Activated T-cell treated with anti-CD3 and anti-CD28 coated beads, Interleukin-2, amount 50 U/mL, for 4 hours (primary cell): ENCODE results near the gene TNFSF11. TPM values are rescaled to one million over a fixed set of nuclear protein-coding genes. Genes with fewer than 3 reads are reported as not detected.

Source experiments
- ATAC-seq, 2 donors: fragments of 200-7000 bp; cut with Tn5 transposase; one replicate each; pipeline ENCODE4 v1.10.0; 2021
- DNase-seq: peaks from one replicate; pipeline ENCODE4 v3.0.0-alpha.2; 2020
- H3K27me3 Mint-ChIP-seq: one replicate; pipeline ENCODE4 v1.8.0; 2021; ENCODE audit warnings: low read depth, mixed read lengths
- H3K36me3 Mint-ChIP-seq: one replicate; pipeline ENCODE4 v1.8.0; 2022; ENCODE audit warnings: mixed read lengths; ENCODE audit not compliant: insufficient read depth
- H3K4me1 Mint-ChIP-seq: one replicate; pipeline ENCODE4 v1.8.0; 2021; ENCODE audit warnings: low read depth, mixed read lengths
- H3K4me3 Mint-ChIP-seq: one replicate; pipeline ENCODE4 v1.8.0; 2021; ENCODE audit warnings: mild to moderate bottlenecking, moderate library complexity, mixed read lengths
- H3K9me3 Mint-ChIP-seq: one replicate; pipeline ENCODE4 v1.8.0; 2021; ENCODE audit warnings: mixed read lengths
- total RNA-seq, 3 donors: library from RNA; stranded (reverse); gene quantifications; one replicate each; pipeline ENCODE4 v1.2.1, GENCODE V29; 2021

Gene TNFSF11
- total RNA-seq, 3 donors from 2014 or later = 5.7 to 26.4 (median 8.5) TPM

- peaks cover 28% of the 10 kb centered on the region for H3K4me1 Mint-ChIP-seq
- no peak for ATAC-seq
- H3K4me3 Mint-ChIP-seq = peak overlapping the region; percentile 81
- H3K36me3 Mint-ChIP-seq = no peaks in the 10 kb centered on the region
- H3K9me3 Mint-ChIP-seq = no peaks in the 10 kb centered on the region
- peaks cover 23% of the 10 kb centered on the region for H3K27me3 Mint-ChIP-seq
- no peak for DNase-seq
Measured at GRCh38 chr13:42575938-42576337, 2.0 kb downstream of the TNFSF11 start.

- H3K4me1 Mint-ChIP-seq = peaks cover 28% of the 10 kb centered on the region
- DNase-seq (no peak), ATAC-seq (no peak)
- H3K9me3 Mint-ChIP-seq = no peaks in the 10 kb centered on the region
- no peaks in the 10 kb centered on the region for H3K36me3 Mint-ChIP-seq
- peaks cover 23% of the 10 kb centered on the region for H3K27me3 Mint-ChIP-seq
- H3K4me3 Mint-ChIP-seq = peak overlapping the region; percentile 40
Measured at GRCh38 chr13:42577538-42577937, 3.6 kb downstream of the TNFSF11 start.

DNA sequence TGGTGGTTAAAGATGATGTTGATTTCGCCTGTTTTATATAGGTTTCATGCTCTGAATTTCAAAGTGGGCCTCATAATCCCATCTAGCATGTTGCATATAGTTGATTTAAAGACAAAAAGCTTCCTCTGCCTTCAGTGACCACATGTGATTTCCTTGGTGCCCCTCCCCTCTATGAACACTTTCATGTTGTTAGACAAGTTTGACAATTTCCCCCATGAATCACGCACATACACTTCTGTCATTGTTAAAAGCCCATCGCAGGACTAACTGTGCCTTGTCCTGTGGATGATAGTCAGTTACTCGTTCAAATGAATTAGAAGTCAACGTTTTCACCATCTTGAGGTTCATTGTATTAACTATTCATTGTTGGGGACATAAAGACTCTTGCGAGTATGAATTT is 6.7 kb downstream of the TNFSF11 start:
- Mint-ChIP-seq H3K36me3 (no peaks in the 10 kb centered on the region), H3K4me1 (peaks cover 9% of the 10 kb centered on the region), H3K4me3 (no peak overlapping the region), H3K27me3 (peaks cover 17% of the 10 kb centered on the region), H3K9me3 (no peaks in the 10 kb centered on the region)
- no peak for ATAC-seq
- no peak for DNase-seq

GRCh38 chr13:42581427-42581826 is 7.5 kb downstream of the TNFSF11 start:
- H3K4me3 Mint-ChIP-seq = no peak overlapping the region
- DNase-seq (no peak), ATAC-seq (no peak)
- H3K36me3 Mint-ChIP-seq = no peaks in the 10 kb centered on the region
- H3K4me1 Mint-ChIP-seq = peaks cover 3% of the 10 kb centered on the region
- H3K27me3 Mint-ChIP-seq = peaks cover 10% of the 10 kb centered on the region
- no peaks in the 10 kb centered on the region for H3K9me3 Mint-ChIP-seq

DNA sequence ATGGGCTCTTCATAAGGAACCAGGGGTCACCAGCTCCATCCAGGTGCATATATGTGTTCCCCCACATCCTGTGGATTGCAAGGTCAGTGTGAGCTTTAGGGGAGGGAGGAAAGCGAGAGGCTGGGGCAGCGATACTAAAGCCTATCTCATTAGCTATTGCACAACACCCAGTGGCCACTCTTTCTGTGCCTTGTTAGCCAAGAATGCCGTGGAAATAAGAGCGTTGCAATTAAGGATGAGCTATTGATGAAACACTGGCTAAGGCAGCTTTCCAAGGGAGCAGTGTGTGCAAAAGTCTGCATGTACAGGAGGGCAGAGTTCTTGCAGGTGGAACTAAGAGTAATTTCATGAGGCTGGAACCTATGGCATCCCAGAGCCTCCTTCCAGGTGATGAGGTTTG is 17.6 kb downstream of the TNFSF11 start:
- Mint-ChIP-seq H3K27me3 (peaks cover 3% of the 10 kb centered on the region), H3K4me3 (no peak overlapping the region)
- ATAC-seq = no peak

DNA sequence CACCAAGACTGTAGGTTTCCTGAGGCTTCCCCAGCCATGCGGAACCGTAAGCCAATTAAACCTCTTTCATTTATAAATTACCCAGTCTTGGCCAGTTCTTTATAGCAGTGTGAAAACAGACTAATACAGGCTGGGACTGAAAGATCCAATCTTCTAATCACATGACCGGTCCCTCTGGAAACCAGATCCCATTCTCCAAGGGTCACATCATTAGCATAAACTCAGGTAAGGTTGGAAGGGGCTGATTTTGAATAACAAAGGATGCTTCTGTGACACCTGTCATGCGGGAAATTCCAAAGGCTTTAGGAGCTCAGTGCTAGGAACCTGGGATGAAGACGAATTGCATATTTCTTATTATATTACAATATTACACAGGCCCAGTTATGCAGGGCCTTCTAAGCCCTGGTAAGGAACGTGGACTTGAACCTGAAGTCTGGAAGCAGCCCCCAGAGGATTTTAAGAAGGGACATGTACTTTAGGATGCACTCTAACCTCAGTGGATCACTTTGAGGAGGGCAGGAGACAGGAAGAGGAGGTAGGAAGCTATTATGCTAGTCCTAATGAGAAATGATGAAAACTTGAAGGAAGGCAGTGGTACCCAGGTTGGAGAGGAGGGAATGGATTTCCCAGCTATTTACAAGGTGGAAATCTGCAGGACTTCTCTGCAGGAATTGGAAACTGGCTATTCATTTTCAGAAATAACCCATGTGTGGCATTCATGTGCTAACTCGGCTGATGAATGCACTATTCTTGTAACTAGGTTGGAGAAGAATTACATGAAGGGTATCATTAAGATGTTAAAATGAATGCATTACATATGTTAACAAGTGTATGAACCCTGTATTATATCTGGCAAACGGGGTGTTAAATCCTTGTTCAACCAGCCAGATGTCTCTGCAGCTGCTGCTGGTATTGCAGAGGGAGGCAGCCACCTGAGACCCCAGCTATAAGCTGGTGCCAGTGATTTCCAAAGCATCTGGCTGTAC is 19.3 kb downstream of the TNFSF11 start:
- H3K27me3 Mint-ChIP-seq = no peaks in the 10 kb centered on the region
- H3K4me3 Mint-ChIP-seq = no peak overlapping the region
- DNase-seq (no peak), ATAC-seq (no peak)
- H3K9me3 Mint-ChIP-seq = no peaks in the 10 kb centered on the region
- H3K36me3 Mint-ChIP-seq = no peaks in the 10 kb centered on the region
- no peaks in the 10 kb centered on the region for H3K4me1 Mint-ChIP-seq

More for the DNA sequence above, 17.6 kb downstream of the TNFSF11 start:
- Mint-ChIP-seq H3K4me1 (no peaks in the 10 kb centered on the region), H3K9me3 (no peaks in the 10 kb centered on the region), H3K36me3 (no peaks in the 10 kb centered on the region)
- no peak for DNase-seq

- H3K27me3 Mint-ChIP-seq = no peaks in the 10 kb centered on the region
- peak in 1 of 2 donors; percentile 51 for ATAC-seq
- no peaks in the 10 kb centered on the region for H3K4me1 Mint-ChIP-seq
- DNase-seq = peak; percentile 42
- H3K9me3 Mint-ChIP-seq = no peaks in the 10 kb centered on the region
- H3K36me3 Mint-ChIP-seq = no peaks in the 10 kb centered on the region
- H3K4me3 Mint-ChIP-seq = no peak overlapping the region
Measured at GRCh38 chr13:42594481-42595252, 20.7 kb downstream of the TNFSF11 start.

DNA sequence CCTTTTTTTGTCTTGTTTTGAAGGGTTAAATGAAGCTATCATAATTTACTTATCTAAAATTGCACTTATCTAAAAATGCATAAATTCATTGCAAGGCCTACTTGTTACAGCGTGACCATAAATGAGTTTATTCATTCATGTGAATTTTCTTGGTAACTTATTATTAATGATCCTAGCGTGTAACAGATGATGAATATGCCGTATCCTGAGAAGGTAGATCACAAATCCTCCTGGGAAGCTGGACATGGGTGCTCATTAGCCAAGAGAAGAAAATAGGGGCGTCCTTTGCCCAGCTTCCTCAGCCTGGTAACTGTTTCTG is 21.3 kb downstream of the TNFSF11 start:
- ATAC-seq = no peak

GRCh38 chr13:42597505-42597904 is 23.6 kb downstream of the TNFSF11 start:
- Mint-ChIP-seq H3K36me3 (no peaks in the 10 kb centered on the region), H3K9me3 (no peaks in the 10 kb centered on the region), H3K4me3 (no peak overlapping the region), H3K27me3 (no peaks in the 10 kb centered on the region), H3K4me1 (peaks cover 8% of the 10 kb centered on the region)
- ATAC-seq = no peak
- DNase-seq = no peak

More for the DNA sequence above, 21.3 kb downstream of the TNFSF11 start:
- Mint-ChIP-seq H3K27me3 (no peaks in the 10 kb centered on the region), H3K4me1 (no peaks in the 10 kb centered on the region), H3K9me3 (no peaks in the 10 kb centered on the region), H3K4me3 (no peak overlapping the region), H3K36me3 (no peaks in the 10 kb centered on the region)
- DNase-seq = no peak

- H3K4me1 Mint-ChIP-seq = peaks cover 8% of the 10 kb centered on the region
- no peaks in the 10 kb centered on the region for H3K9me3 Mint-ChIP-seq
- no peak overlapping the region for H3K4me3 Mint-ChIP-seq
- H3K36me3 Mint-ChIP-seq = no peaks in the 10 kb centered on the region
- H3K27me3 Mint-ChIP-seq = no peaks in the 10 kb centered on the region
- DNase-seq (no peak), ATAC-seq (peak; percentile 43 to 53)
Measured at GRCh38 chr13:42600943-42601342, 27.0 kb downstream of the TNFSF11 start.

DNA sequence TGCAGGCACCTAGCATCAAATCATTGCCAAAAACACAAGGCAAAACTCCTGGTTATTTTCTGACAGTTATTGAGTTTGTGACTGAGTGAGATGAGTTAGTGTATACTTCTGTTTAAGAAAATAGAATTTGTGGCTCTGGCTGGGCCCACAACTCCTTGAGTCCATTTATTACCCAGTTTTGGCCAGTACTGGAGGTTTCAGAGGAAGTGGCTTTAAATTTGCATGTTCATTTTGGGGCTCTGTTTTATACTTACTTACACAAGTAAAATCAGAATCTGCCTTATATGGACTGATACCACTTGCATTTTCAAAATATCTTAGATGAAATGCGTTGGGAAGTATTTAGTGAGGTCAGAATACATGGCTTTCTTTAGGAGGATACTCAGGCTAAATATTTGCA is 29.0 kb downstream of the TNFSF11 start:
- no peaks in the 10 kb centered on the region for H3K36me3 Mint-ChIP-seq
- H3K27me3 Mint-ChIP-seq = no peaks in the 10 kb centered on the region
- no peaks in the 10 kb centered on the region for H3K9me3 Mint-ChIP-seq
- no peak overlapping the region for H3K4me3 Mint-ChIP-seq
- DNase-seq (no peak), ATAC-seq (no peak)
- H3K4me1 Mint-ChIP-seq = peaks cover 8% of the 10 kb centered on the region

DNA sequence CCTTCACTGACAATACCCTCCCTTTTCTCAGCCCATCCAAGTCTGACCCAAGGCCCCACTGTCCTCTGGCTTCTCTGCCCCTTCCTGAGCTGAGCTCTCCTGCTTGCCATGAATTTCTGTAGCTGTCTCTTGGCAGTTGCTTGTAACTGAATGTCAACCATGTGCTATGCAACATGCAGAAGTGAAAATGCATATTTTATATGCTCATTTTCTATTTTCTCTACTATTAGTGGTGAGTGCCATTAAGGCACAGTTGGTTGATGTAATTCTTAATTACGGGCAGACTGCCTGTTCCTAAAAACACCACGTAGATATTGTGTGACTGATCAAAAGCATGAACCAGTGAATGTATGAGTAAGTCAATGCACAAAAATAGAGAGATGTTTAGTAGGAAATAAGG is 29.6 kb downstream of the TNFSF11 start:
- Mint-ChIP-seq H3K4me1 (peaks cover 8% of the 10 kb centered on the region), H3K9me3 (no peaks in the 10 kb centered on the region), H3K36me3 (no peaks in the 10 kb centered on the region), H3K27me3 (no peaks in the 10 kb centered on the region), H3K4me3 (no peak overlapping the region)
- DNase-seq (no peak), ATAC-seq (no peak)

DNA sequence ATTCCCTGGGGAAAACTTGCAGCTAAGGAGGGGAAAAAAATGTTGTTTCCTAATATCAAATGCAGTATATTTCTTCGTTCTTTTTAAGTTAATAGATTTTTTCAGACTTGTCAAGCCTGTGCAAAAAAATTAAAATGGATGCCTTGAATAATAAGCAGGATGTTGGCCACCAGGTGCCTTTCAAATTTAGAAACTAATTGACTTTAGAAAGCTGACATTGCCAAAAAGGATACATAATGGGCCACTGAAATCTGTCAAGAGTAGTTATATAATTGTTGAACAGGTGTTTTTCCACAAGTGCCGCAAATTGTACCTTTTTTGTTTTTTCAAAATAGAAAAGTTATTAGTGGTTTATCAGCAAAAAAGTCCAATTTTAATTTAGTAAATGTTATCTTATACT is 33.6 kb downstream of the TNFSF11 start:
- Mint-ChIP-seq H3K4me3 (no peak overlapping the region), H3K27me3 (peaks cover 1% of the 10 kb centered on the region), H3K4me1 (no peaks in the 10 kb centered on the region), H3K9me3 (no peaks in the 10 kb centered on the region), H3K36me3 (no peaks in the 10 kb centered on the region)
- no peak for ATAC-seq
- DNase-seq = no peak

DNA sequence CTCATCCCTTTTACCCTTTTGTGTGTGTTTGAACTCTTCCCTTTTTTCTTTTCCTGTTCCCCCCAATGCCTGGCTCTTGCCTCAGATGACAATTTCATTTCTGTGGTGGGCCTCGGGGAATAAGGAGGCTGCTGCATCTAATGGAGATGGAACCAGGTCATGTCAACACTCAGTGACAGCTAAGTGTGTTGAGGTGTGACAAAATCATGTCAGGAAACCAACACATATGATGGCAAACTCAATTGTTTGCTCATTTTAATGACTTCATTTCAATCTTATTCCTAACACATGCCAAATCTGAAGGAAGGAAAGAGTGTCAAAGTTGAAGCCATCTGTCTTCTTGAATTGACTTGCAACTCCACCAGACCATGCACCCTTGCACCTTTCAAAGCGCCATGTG is 36.7 kb downstream of the TNFSF11 start:
- Mint-ChIP-seq H3K27me3 (peaks cover 1% of the 10 kb centered on the region), H3K9me3 (no peaks in the 10 kb centered on the region), H3K36me3 (no peaks in the 10 kb centered on the region), H3K4me3 (no peak overlapping the region), H3K4me1 (no peaks in the 10 kb centered on the region)
- ATAC-seq (no peak), DNase-seq (no peak)
